Panc1 (cell line): ENCODE measurements around the gene MCTP1. TPM values are rescaled to one million over a fixed set of nuclear protein-coding genes. Genes with fewer than 3 reads are reported as not detected.

Experiments
- ATAC-seq: fragments of 200-7000 bp; cut with Tn5 transposase; 2 replicates; pipeline ENCODE4 v1.9.1; 2020; ENCODE audit warnings: mild to moderate bottlenecking, moderate library complexity
- BruUV-seq: library from RNA; stranded (reverse); fragments of 400-500 nt; replicated peaks from 2 replicates; lab custom pipeline; 2021; lab: Mats Ljungman, UMichigan
- CTCF ChIA-PET: fragments of 300-600 bp; sonication (Branson Sonifier 250); formaldehyde crosslinking; loops from one replicate; lab custom pipeline; 2022; ENCODE audit warnings: antibody characterized with exemption; lab: Charles Lee
- POLR2A ChIA-PET: fragments of 300-600 bp; sonication (Branson Sonifier 250); formaldehyde crosslinking; loops from one replicate; lab custom pipeline; 2022; ENCODE audit warnings: antibody characterized with exemption; lab: Charles Lee
- DNase-seq: peaks from one replicate; pipeline ENCODE4 v3.0.0-alpha.2; 2010; ENCODE audit warnings: low read depth, low spot score
- H3K27ac ChIP-seq: 2 replicates; pipeline ENCODE4 v1.5.1; 2011; ENCODE audit warnings: mild to moderate bottlenecking, low read length, inconsistent platforms
- H3K27me3 ChIP-seq: fragments of 200-500 bp; sonication (Bioruptor generic); 2 replicates; pipeline ENCODE4 v1.6.0; 2014; ENCODE audit warnings: low read length, inconsistent platforms; ENCODE audit not compliant: control insufficient read depth, insufficient read depth
- H3K36me3 ChIP-seq: fragments of 200-500 bp; sonication (Bioruptor generic); 2 replicates; pipeline ENCODE4 v1.5.1; 2014; ENCODE audit warnings: inconsistent platforms, mild to moderate bottlenecking, low read length, moderate library complexity; ENCODE audit not compliant: control insufficient read depth, insufficient read depth
- H3K4me1 ChIP-seq: 2 replicates; pipeline ENCODE4 v1.5.1; 2011; ENCODE audit warnings: inconsistent platforms, mild to moderate bottlenecking, low read length, moderate library complexity; ENCODE audit not compliant: control insufficient read depth, insufficient read depth
- H3K4me3 ChIP-seq, 2 experiments: 2 replicates each; pipeline ENCODE4 v1.5.1; 2011 to 2012; ENCODE audit warnings: low read depth in 2 of 2, low read length in 2 of 2, mild to moderate bottlenecking in 2 of 2, inconsistent platforms in 1 of 2, moderate library complexity in 1 of 2
- H3K9me3 ChIP-seq: fragments of 200-500 bp; sonication (Bioruptor generic); 2 replicates; pipeline ENCODE4 v1.5.1; 2014; ENCODE audit warnings: low read depth, mild to moderate bottlenecking, inconsistent platforms, low read length, moderate library complexity; ENCODE audit not compliant: control insufficient read depth, insufficient read depth
- CTCF ChIP-seq: fragments of 450-650 bp; IDR thresholded peaks from 2 replicates; pipeline ENCODE4 v1.5.1; 2017; ENCODE audit warnings: mild to moderate bottlenecking
- POLR2AphosphoS5 ChIP-seq: IDR thresholded peaks from 2 replicates; pipeline ENCODE4 v1.6.1; 2012; ENCODE audit warnings: mild to moderate bottlenecking, low read depth, low read length, moderate library complexity
- REST ChIP-seq, 2 experiments: IDR thresholded peaks; 2 replicates each; pipeline ENCODE4 v1.6.1; 2011 to 2012; ENCODE audit warnings: low read depth in 2 of 2, control low read depth in 1 of 2, low read length in 1 of 2, mild to moderate bottlenecking in 1 of 2, moderate library complexity in 1 of 2; ENCODE audit not compliant: insufficient read depth in 1 of 2
- SIN3A ChIP-seq: IDR thresholded peaks from 2 replicates; pipeline ENCODE4 v1.6.1; 2012; ENCODE audit warnings: low read depth, mild to moderate bottlenecking, low read length, moderate library complexity, borderline replicate concordance; ENCODE audit not compliant: insufficient read depth
- TCF7L2 ChIP-seq: IDR thresholded peaks from 2 replicates; pipeline ENCODE4 v1.6.1; 2011; ENCODE audit warnings: mild to moderate bottlenecking, low read depth, low read length, inconsistent platforms
- in situ Hi-C: cut with HindIII; loops from 2 replicates; pipeline ENCODE4 v1.10.0; 2016; ENCODE audit warnings: low sequenced_read_pairs, low pct_unique_long_range_greater_than_20kb
- intact Hi-C: fragments of 100-400 bp; cut with micrococcal nuclease; formaldehyde crosslinking; loops from one replicate; pipeline ENCODE4 v1.10.0; 2022; ENCODE audit not compliant: unreplicated experiment
- total RNA-seq: library from RNA; stranded (reverse); gene quantifications from one replicate; pipeline ENCODE4 v1.2.1, GENCODE V29; 2021; ENCODE audit not compliant: unreplicated experiment

Gene MCTP1
- total RNA-seq, 1 experiment from 2014 or later, result 39.8 TPM

GRCh38 chr5:94890907-94891306, 394.0 kb downstream of the MCTP1 start:
- intact Hi-C loops (no loop called here), in situ Hi-C loops (no loop called here)
- ChIA-PET POLR2A (no interaction called here), CTCF (no interaction called here)
- Histone ChIP-seq H3K4me3 (no peak overlapping the region), H3K4me1 (no peaks in the 10 kb centered on the region), H3K27me3 (no peaks in the 10 kb centered on the region), H3K9me3 (no peaks in the 10 kb centered on the region), H3K27ac (no peak overlapping the region), H3K36me3 (peaks cover 2% of the 10 kb centered on the region; the same call in 1 of the 2 replicates)
- no peak for ATAC-seq
- no peak for DNase-seq
- TF ChIP-seq SIN3A, result no peak
- TF ChIP-seq TCF7L2, result no peak
- no peak for TF ChIP-seq CTCF
- TF ChIP-seq REST (IDR thresholded peaks at IDR 0.05; ENCODE audit: insufficient read depth in 1 of 2, low read depth in 2 of 2, low read length in 1 of 2), result no peak
- TF ChIP-seq POLR2AphosphoS5, result no peak
- BruUV-seq, result no TSS peak

- Histone ChIP-seq H3K4me3 (no peak overlapping the region), H3K27ac (no peak overlapping the region), H3K4me1 (no peaks in the 10 kb centered on the region), H3K36me3 (peaks cover 2% of the 10 kb centered on the region; the same call in 1 of the 2 replicates), H3K27me3 (no peaks in the 10 kb centered on the region), H3K9me3 (no peaks in the 10 kb centered on the region)
- no peak for DNase-seq
- CTCF ChIA-PET, result no interaction called here
- TF ChIP-seq TCF7L2 (no peak), SIN3A (no peak), POLR2AphosphoS5 (no peak), CTCF (no peak), REST (IDR thresholded peaks at IDR 0.05; ENCODE audit: insufficient read depth in 1 of 2, low read depth in 2 of 2, low read length in 1 of 2) (no peak)
- intact Hi-C loops (no loop called here), in situ Hi-C loops (no loop called here)
- no peak for ATAC-seq
- POLR2A ChIA-PET, result no interaction called here
- no TSS peak for BruUV-seq
Measured at GRCh38 chr5:94888674-94889073, 396.2 kb downstream of the MCTP1 start.
